Spinal cord (tissue), 10 donors: ENCODE data around the gene GRB2. TPM values are rescaled to one million over a fixed set of nuclear protein-coding genes. Genes with fewer than 3 reads are reported as not detected.
"Not testable (repeated sequence)": the region's sequence is repeated elsewhere in the genome, so short reads cannot be mapped to it uniquely, and the experiment has no call there.

ENCODE experiments used
- DNase-seq, 6 donors: peaks; one replicate each; pipeline versions ENCODE4 v3.0.0 to v3.0.0-alpha.2; 2013 to 2015; ENCODE audit warnings: low spot score in 6 of 6, low read depth in 4 of 6
- H3K27ac ChIP-seq: one replicate; pipeline ENCODE4 v1.5.1; 2013; ENCODE audit warnings: low read depth, low read length, control low read depth
- H3K27me3 ChIP-seq: one replicate; pipeline ENCODE4 v1.6.1; 2013; ENCODE audit warnings: low read length; ENCODE audit not compliant: control insufficient read depth, insufficient read depth
- H3K36me3 ChIP-seq: one replicate; pipeline ENCODE4 v1.6.1; 2013; ENCODE audit warnings: low read length; ENCODE audit not compliant: control insufficient read depth, insufficient read depth
- H3K4me1 ChIP-seq: one replicate; pipeline ENCODE4 v1.6.1; 2013; ENCODE audit warnings: low read length; ENCODE audit not compliant: control insufficient read depth, insufficient read depth
- H3K4me3 ChIP-seq: one replicate; pipeline ENCODE4 v1.5.1; 2013; ENCODE audit warnings: low read depth, low read length, control low read depth
- H3K9me3 ChIP-seq: one replicate; pipeline ENCODE4 v1.6.1; 2013; ENCODE audit warnings: low read length; ENCODE audit not compliant: control insufficient read depth, insufficient read depth
- WGBS: methylation state at CpG from one replicate; pipeline ENCODE4 v1.1.5; 2013; ENCODE audit warnings: missing lambda C conversion rate; ENCODE audit not compliant: insufficient coverage; 5-methylcytosine and 5-hydroxymethylcytosine counted together
- polyA plus RNA-seq, 2 donors: library from polyadenylated mRNA; unstranded; fragments of 120-200 nt; gene quantifications; one replicate each; pipeline ENCODE4 v1.2.1, GENCODE V29; 2013; ENCODE audit not compliant: insufficient read length in 2 of 2
- total RNA-seq, 2 donors: library from RNA; depleted of rRNA in 1 of 2; stranded (reverse); fragments of 120-200 nt in 1 of 2; fragments of >200 nt in 1 of 2; gene quantifications; one replicate each; pipeline versions ENCODE4 v1.2.3 to v1.2.4, GENCODE V29; 2013 to 2014
- donor health status: healthy.

Gene GRB2
- total and polyA plus RNA-seq, 4 donors = 86.6 to 205 (median 130) TPM

DNA sequence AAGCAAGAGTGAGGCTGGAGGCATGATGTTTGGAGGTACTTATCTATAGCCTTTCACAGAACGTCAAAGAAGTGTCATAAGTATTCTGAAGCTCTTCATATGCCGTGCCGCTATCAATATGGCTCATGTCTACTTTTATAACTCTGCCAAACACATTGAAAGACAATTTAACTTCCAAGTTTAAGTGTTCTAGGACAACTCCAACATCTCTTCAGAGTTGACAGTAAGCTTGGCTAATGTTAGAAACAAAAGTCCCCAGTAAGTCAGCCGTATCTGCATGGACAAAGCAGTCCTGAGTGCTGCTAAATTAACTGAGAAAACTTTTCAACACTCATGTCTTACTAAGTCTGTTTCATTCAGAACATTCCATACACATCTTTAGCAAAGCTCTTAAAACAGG, 32.2 kb downstream of the GRB2 start:
- H3K36me3 ChIP-seq = peaks cover 21% of the 10 kb centered on the region
- H3K9me3 ChIP-seq = no peaks in the 10 kb centered on the region
- 83% methylated on average over 1 of the region's 4 CpGs for whole genome bisulfite sequencing
- no peaks in the 10 kb centered on the region for H3K27me3 ChIP-seq
- H3K4me3 ChIP-seq = no peak overlapping the region
- DNase-seq = no peak
- no peak overlapping the region for H3K27ac ChIP-seq
- peaks cover 4% of the 10 kb centered on the region for H3K4me1 ChIP-seq

DNA sequence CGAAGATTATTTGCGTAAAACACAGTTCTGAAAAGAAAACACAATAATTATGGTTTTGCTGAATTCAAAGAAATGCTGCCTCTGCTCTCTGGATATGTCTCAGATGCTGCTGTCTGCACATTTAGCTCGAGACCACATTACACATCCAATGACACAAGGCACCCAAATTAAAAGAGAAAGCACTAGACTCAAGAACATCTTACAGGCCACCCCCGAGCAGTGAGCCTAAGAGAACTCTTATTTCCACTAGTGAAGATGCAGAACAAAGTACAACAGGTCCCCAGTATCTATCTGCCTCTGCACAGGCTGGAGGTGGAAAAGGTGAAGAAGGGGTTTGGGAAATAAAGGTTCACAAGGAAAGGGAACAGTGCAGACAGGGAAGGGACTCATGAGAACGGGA, 33.5 kb downstream of the GRB2 start:
- H3K4me3 ChIP-seq = no peak overlapping the region
- H3K9me3 ChIP-seq = no peaks in the 10 kb centered on the region
- 100% methylated on average over 2 of the region's 5 CpGs for WGBS
- peaks cover 14% of the 10 kb centered on the region for H3K36me3 ChIP-seq
- H3K4me1 ChIP-seq = peaks cover 4% of the 10 kb centered on the region
- H3K27ac ChIP-seq = no peak overlapping the region
- H3K27me3 ChIP-seq = no peaks in the 10 kb centered on the region
- no peak for DNase-seq

DNA sequence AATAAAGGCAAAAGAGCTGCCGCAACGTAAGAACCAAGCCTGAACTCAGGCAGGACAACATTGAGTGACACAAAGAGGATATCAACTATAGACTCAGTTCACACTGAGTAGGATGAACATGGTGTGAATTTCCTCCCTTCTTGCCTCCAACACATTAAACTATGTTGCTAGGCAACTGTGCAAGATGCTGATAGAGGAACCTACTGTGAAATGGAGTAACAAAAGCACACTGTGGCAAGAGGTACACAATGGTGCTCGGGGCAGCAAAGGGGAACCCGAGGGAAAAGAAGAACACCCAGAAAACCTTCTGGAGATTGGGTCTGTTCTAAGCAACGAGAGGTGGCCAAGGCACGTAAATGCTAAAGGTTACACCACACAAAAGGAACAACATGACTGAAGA, 34.1 kb downstream of the GRB2 start:
- 5% methylated on average over 2 of the region's 6 CpGs for WGBS
- Histone ChIP-seq H3K4me1 (peaks cover 4% of the 10 kb centered on the region), H3K27ac (no peak overlapping the region), H3K36me3 (peaks cover 10% of the 10 kb centered on the region), H3K9me3 (no peaks in the 10 kb centered on the region), H3K4me3 (no peak overlapping the region), H3K27me3 (no peaks in the 10 kb centered on the region)
- peak in 2 of 6 donors; percentile 17 to 45 for DNase-seq

DNA sequence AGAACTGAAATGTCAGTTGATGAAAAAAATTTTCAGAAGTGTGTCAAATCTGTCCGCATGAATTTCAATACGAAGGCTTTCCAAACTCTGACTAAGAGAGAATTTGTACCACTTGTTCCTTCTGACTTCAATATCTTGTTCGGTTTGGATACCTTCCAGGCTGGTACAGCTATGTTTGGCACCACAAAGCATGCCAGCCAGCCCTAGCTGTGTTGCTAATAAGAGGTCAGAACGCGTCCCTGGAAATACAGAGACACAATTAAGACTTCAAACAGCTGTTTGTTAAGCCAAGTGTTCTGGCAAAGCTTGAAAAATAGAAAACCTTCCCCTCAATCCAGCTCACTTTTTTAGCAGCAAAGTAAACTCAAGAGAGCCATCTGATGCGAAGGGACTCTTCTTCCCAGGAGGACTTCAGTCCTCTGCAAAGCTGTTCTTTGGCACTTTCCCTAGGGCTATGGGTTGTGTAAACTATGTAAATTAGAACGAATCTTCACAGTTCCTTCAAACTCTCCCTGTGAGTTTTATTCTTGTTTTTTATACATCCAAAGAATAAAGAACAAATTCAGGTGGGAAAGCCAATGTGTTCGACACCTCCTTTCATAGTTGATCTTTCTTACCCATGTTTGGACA, 35.1 kb downstream of the GRB2 start:
- peaks cover 4% of the 10 kb centered on the region for H3K4me1 ChIP-seq
- H3K27ac ChIP-seq = no peak overlapping the region
- H3K9me3 ChIP-seq = no peaks in the 10 kb centered on the region
- no peak overlapping the region for H3K4me3 ChIP-seq
- H3K27me3 ChIP-seq = no peaks in the 10 kb centered on the region
- 30% methylated on average over 3 of the region's 8 CpGs for WGBS
- DNase-seq = peak in 3 of 6 donors; percentile 20 to 84 (median 66)
- H3K36me3 ChIP-seq = peaks cover 4% of the 10 kb centered on the region

DNA sequence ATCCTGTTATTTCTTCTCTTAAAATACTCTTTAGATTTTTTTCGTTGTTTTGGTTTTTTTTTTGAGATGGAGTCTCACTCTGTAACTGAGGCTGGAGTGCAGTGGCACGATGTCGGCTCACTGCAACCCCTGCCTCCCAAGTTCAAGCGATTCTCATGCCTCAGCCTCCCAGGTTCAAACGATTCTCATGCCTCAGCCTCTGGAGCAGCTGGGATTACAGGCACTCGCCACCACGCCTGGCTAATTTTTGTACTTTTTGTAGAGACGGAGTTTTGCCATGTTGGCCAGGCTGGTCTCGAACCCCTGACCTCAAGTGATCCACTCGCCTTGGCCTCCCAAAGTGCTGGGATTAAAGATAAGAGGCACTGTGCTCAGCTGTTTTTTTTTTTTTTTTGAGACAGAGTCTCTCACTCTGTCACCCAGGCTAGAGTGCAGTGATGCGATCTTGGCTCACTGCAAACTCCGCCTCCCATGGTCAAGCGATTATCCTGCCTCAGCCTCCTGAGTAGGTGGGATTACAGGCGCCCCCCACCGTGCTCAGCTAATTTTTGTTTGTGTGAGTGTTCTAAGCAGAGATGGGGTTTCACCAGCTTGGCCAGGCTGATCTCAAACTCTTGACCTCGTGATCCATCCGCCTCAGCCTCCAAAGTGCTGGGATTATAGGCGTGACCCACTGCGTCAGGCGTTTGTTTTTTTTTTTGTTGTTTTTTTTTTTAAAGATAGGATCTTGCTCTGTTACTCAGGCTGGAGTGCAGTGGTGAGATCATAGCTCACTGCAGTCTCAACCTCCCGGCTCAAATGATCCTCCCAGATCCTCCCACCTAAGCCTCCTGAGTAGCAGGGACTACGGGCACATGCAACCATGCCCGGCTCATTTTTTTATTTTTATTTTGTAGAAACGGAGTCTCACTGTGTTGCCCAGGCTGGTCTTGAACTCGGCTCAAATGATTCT, 37.4 kb downstream of the GRB2 start:
- H3K4me1 ChIP-seq, H3K9me3 ChIP-seq, H3K4me3 ChIP-seq, DNase-seq, H3K36me3 ChIP-seq, H3K27me3 ChIP-seq, H3K27ac ChIP-seq: not testable (repeated sequence)
- 80% methylated on average over 13 of the region's 25 CpGs for WGBS

DNA sequence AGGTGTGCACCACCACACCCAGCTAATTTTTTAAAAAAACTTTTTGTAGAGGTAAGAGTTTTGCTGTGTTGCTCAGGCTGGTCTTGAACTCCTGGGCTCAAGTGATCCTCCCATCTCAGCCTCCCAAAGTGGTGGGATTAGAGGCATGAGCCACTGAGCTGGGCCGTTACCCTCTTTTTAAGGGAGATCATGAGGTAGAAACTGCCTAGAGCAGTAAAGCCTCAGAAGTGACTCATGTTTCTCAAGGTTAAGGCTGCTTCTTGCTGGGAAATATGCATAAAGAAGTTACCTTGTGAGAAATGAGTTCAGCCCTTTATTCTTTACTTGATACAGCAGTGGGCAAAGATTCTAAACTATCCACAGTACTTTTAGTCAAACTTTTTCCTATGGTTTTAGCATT, 38.2 kb downstream of the GRB2 start:
- Histone ChIP-seq H3K4me1 (peaks cover 4% of the 10 kb centered on the region), H3K27me3 (no peaks in the 10 kb centered on the region), H3K36me3 (no peaks in the 10 kb centered on the region), H3K27ac (no peak overlapping the region), H3K9me3 (no peaks in the 10 kb centered on the region), H3K4me3 (no peak overlapping the region)
- DNase-seq = no peak
- no CpG with 5 or more reads among the region's 1 CpG for WGBS

DNA sequence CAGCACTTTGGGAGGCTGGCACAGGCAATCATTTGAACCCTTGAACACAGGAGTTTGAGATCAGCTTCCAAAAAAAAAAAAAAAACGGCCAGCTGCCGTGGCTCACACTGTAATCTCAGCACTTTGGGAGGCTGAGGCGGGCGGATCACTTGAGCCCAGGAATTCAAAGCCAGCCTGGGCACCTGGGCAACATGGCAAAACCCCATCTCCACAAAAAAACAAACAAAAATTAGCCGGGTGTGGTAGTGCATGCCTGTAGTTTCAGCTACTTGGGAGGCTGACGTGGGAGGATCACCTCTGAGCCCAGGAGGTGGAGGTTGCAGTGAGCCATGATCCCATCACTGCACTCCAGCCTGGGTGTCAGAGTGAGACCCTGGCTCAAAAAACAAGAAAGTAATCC, 39.0 kb downstream of the GRB2 start:
- DNase-seq = no peak
- Histone ChIP-seq H3K27me3 (no peaks in the 10 kb centered on the region), H3K4me3 (no peak overlapping the region), H3K4me1 (peaks cover 4% of the 10 kb centered on the region), H3K36me3 (no peaks in the 10 kb centered on the region), H3K27ac (no peak overlapping the region), H3K9me3 (no peaks in the 10 kb centered on the region)
- WGBS = 80% methylated on average over 1 of the region's 6 CpGs

DNA sequence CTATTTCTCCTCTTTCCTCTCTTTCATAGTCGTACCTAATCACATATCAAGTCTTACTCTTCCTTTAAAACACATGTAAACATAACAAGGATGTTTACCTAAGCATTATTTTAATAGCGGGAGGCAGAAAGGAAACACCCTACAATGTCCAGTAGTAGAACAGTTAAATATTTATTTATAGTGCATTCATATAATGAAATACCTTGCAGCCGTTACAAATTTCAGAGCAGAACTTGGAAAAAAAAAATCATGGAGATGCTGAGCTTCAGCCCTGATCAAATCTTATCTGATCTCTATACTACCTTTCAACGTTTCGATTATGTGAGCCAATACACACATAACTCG, 39.6 kb downstream of the GRB2 start:
- no CpG with 5 or more reads among the region's 6 CpGs for WGBS
- Histone ChIP-seq H3K9me3 (no peaks in the 10 kb centered on the region), H3K27ac (no peak overlapping the region), H3K4me1 (peaks cover 2% of the 10 kb centered on the region), H3K4me3 (no peak overlapping the region), H3K36me3 (no peaks in the 10 kb centered on the region), H3K27me3 (no peaks in the 10 kb centered on the region)
- no peak for DNase-seq

DNA sequence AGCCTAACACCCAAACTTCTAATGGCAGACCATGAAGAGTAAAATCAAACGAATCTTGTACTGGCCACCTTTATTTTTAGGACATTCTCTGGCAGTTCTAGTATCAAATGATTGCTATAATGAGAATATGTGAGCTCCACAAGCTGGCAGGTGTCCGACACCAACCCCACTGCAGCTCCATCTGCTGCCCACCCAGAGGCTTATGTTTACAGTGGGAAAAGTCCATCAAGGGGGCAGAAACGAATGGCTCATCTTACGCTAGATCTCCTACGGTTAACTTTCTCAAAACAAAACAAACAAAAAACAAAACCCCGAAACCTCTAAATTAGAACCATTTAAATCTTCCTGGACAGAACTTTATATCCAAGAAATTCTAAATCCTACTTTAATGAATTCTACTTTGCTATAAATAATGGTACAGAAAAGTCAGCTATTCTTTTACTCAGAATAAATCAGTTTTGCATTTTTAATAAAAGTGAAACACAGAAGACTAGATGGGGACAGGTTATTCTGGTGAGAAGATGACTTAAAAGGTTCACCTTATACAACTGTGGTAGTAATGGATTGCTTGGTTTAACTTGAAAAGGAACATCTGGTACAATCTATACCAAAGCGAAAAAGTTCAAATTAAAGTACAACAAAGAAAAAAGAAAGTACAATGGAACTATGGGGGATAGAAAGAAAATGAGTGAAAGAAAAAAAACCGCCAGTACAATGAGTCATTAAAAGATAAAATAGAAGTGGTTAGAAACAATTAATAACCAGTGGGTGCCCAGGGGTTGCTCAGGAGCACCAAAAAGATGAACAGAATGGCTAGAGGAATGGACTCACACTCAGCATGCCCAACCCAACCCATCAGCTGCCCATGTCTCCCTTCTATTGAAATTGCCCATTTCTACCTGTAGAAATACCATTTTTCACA, 40.2 kb downstream of the GRB2 start:
- no peaks in the 10 kb centered on the region for H3K4me1 ChIP-seq
- no peaks in the 10 kb centered on the region for H3K27me3 ChIP-seq
- H3K27ac ChIP-seq = no peak overlapping the region
- H3K36me3 ChIP-seq = no peaks in the 10 kb centered on the region
- H3K4me3 ChIP-seq = no peak overlapping the region
- peak in 1 of 6 donors; percentile 68 for DNase-seq
- 60% methylated on average over 1 of the region's 8 CpGs for WGBS
- no peaks in the 10 kb centered on the region for H3K9me3 ChIP-seq
